Stimulated activated CD8-positive, alpha-beta memory T cell treated with anti-CD3 and anti-CD28 coated beads, Interleukin-4, amount 100 ng/mL, for 24 hours (primary cell): ENCODE data around the gene OR13C8.
"Not testable (repeated sequence)": the region's sequence is repeated elsewhere in the genome, so short reads cannot be mapped to it uniquely, and the experiment has no call there.

ENCODE experiments used
- DNase-seq: peaks from one replicate; pipeline ENCODE4 v3.0.0-alpha.2; 2020; ENCODE audit warnings: low read depth

The OR13C8 gene

GRCh38 chr9:104568868-104569267 is at the start of gene OR13C8:
Gene OR13C8 (plus strand): TSS chr9:104569168. CDS start chr9:104569168, 0 bp downstream.
- no peak for DNase-seq

GRCh38 chr9:104520241-104520640 is 48.7 kb upstream of the OR13C8 start:
- not testable (repeated sequence) for DNase-seq

GRCh38 chr9:104527109-104527508 is 41.9 kb upstream of the OR13C8 start, which contains the start of gene OR13C4:
Gene OR13C4 (minus strand): TSS chr9:104527209. CDS start chr9:104527209, 0 bp downstream.
- DNase-seq: no peak

GRCh38 chr9:104536756-104537155 is 32.2 kb upstream of the OR13C8 start, which contains the start of gene OR13C3:
Gene OR13C3 (minus strand): TSS chr9:104536856. CDS start chr9:104536723, 133 bp downstream.
- DNase-seq: no peak

- DNase-seq: no peak
Measured at GRCh38 chr9:104539275-104539674, 29.7 kb upstream of the OR13C8 start.

GRCh38 chr9:104544644-104545043 is 24.3 kb upstream of the OR13C8 start:
- no peak for DNase-seq

- no peak for DNase-seq
Measured at GRCh38 chr9:104553261-104553660, 15.7 kb upstream of the OR13C8 start.

GRCh38 chr9:104555521-104555920 is 13.4 kb upstream of the OR13C8 start:
- no peak for DNase-seq

GRCh38 chr9:104556830-104557634 is 11.9 kb upstream of the OR13C8 start:
- no peak for DNase-seq

GRCh38 chr9:104564358-104564757 is 4.6 kb upstream of the OR13C8 start:
- no peak for DNase-seq

- DNase-seq: no peak
Measured at GRCh38 chr9:104572612-104573011, 3.6 kb downstream of the OR13C8 start.

GRCh38 chr9:104575456-104575855 is 6.5 kb downstream of the OR13C8 start:
- DNase-seq: no peak

- no peak for DNase-seq
Measured at GRCh38 chr9:104577263-104577662, 8.3 kb downstream of the OR13C8 start.

- no peak for DNase-seq
Measured at GRCh38 chr9:104580562-104580961, 11.6 kb downstream of the OR13C8 start.

- DNase-seq: no peak
Measured at GRCh38 chr9:104586496-104587180, 17.7 kb downstream of the OR13C8 start.

GRCh38 chr9:104589626-104590025 is 20.7 kb downstream of the OR13C8 start:
- no peak for DNase-seq

GRCh38 chr9:104598749-104599148 is 29.8 kb downstream of the OR13C8 start:
- DNase-seq: not testable (repeated sequence)

- DNase-seq: not testable (repeated sequence)
Measured at GRCh38 chr9:104599313-104599712, 30.3 kb downstream of the OR13C8 start, which contains the start of gene OR13C5. Gene OR13C5 (minus strand): TSS chr9:104599413. CDS start chr9:104599413, 0 bp downstream.

GRCh38 chr9:104604801-104605200 is 35.8 kb downstream of the OR13C8 start:
- DNase-seq: no peak

- DNase-seq: not testable (repeated sequence)
Measured at GRCh38 chr9:104605527-104605926, 36.6 kb downstream of the OR13C8 start, which contains the start of gene OR13C2. Gene OR13C2 (minus strand): TSS chr9:104605627. CDS start chr9:104605627, 0 bp downstream.

GRCh38 chr9:104606152-104606551 is 37.2 kb downstream of the OR13C8 start:
- no peak for DNase-seq

- no peak for DNase-seq
Measured at GRCh38 chr9:104608336-104608735, 39.4 kb downstream of the OR13C8 start.

- no peak for DNase-seq
Measured at GRCh38 chr9:104611213-104611612, 42.2 kb downstream of the OR13C8 start.
